HCT116 (cell line): ENCODE data around the gene GRK5. TPM values are rescaled to one million over a fixed set of nuclear protein-coding genes. Genes with fewer than 3 reads are reported as not detected.

Experiments
- ATAC-seq: fragments of 200-7000 bp; cut with Tn5 transposase; 2 replicates; pipeline ENCODE4 v1.9.1; 2020; ENCODE audit warnings: mild to moderate bottlenecking, moderate library complexity
- BruUV-seq: library from RNA; stranded (reverse); fragments of 400-500 nt; replicated peaks from 2 replicates; lab custom pipeline; 2021; lab: Mats Ljungman, UMichigan
- CTCF ChIA-PET: fragments of 300-600 bp; sonication (Branson Sonifier 250); formaldehyde crosslinking; loops from one replicate; lab custom pipeline; 2021; ENCODE audit warnings: antibody characterized with exemption; lab: Charles Lee
- POLR2A ChIA-PET: fragments of 300-600, 350-600 bp; sonication (Branson Sonifier 250); formaldehyde crosslinking; loops from one replicate; lab custom pipeline; 2021; ENCODE audit warnings: antibody characterized with exemption; lab: Charles Lee
- RAD21 ChIA-PET, 2 experiments: fragments of 300-600 bp; sonication (Branson Sonifier 250); formaldehyde crosslinking; loops; one replicate each; lab custom pipeline; 2023; ENCODE audit warnings: low total read pairs in 2 of 2; ENCODE audit not compliant: uncharacterized antibody in 2 of 2, unreplicated experiment in 2 of 2, low non-redundant PET in 1 of 2; lab: Charles Lee
- DNase-seq: peaks from one replicate; pipeline ENCODE4 v3.0.0-alpha.2; 2010; ENCODE audit warnings: low read depth, low spot score
- H2AFZ ChIP-seq: fragments of 200-600 bp; shearing (Covaris generic), sonication (generic); 2 replicates; pipeline ENCODE4 v1.6.1; 2017; ENCODE audit warnings: low read depth, mixed run types, mixed read lengths, antibody characterized with exemption, low read length; ENCODE audit not compliant: poor library complexity, severe bottlenecking
- H3K27ac ChIP-seq: 2 replicates; pipeline ENCODE4 v1.5.1; 2012; ENCODE audit warnings: low read depth, low read length
- H3K27me3 ChIP-seq: fragments of 200-600 bp; sonication (generic); 2 replicates; pipeline ENCODE4 v1.6.1; 2016; ENCODE audit warnings: mixed run types, low read length, mixed read lengths; ENCODE audit not compliant: insufficient read depth
- H3K36me3 ChIP-seq, 2 experiments: fragments of 200-500 bp in 1 of 2; fragments of 200-600 bp in 1 of 2; sonication (Bioruptor generic) in 1 of 2; sonication (generic) in 1 of 2; 2 replicates each; pipeline versions ENCODE4 v1.5.1 to v1.6.1; 2014 to 2016; ENCODE audit warnings: low read length in 2 of 2, inconsistent platforms in 1 of 2, mixed read lengths in 1 of 2, mixed run types in 1 of 2; ENCODE audit not compliant: insufficient read depth in 2 of 2, control insufficient read depth in 1 of 2
- H3K4me1 ChIP-seq, 2 experiments: fragments of 200-600 bp in 1 of 2; sonication (generic) in 1 of 2; 2 replicates each; pipeline versions ENCODE4 v1.5.1 to v1.6.1; 2012 to 2017; ENCODE audit warnings: low read length in 2 of 2, inconsistent platforms in 1 of 2, mild to moderate bottlenecking in 1 of 2, mixed read lengths in 1 of 2, mixed run types in 1 of 2, moderate library complexity in 1 of 2; ENCODE audit not compliant: insufficient read depth in 2 of 2, control insufficient read depth in 1 of 2
- H3K4me2 ChIP-seq: fragments of 200-600 bp; sonication (generic); 2 replicates; pipeline ENCODE4 v1.6.1; 2017; ENCODE audit warnings: mixed run types, low read length, mixed read lengths
- H3K4me3 ChIP-seq, 2 experiments: fragments of 200-600 bp in 1 of 2; sonication (generic) in 1 of 2; replicated peaks in 1 of 2; 2 replicates each; pipeline ENCODE4 v1.5.1; 2011 to 2016; ENCODE audit warnings: low read length in 2 of 2, control low read depth in 1 of 2, low read depth in 1 of 2, mild to moderate bottlenecking in 1 of 2, mixed read lengths in 1 of 2, mixed run types in 1 of 2
- H3K79me2 ChIP-seq: fragments of 200-600 bp; sonication (generic); 2 replicates; pipeline ENCODE4 v1.6.1; 2017; ENCODE audit warnings: mild to moderate bottlenecking, mixed run types, low read length, moderate library complexity, mixed read lengths; ENCODE audit not compliant: insufficient read depth
- H3K9ac ChIP-seq: fragments of 200-600 bp; sonication (generic); 2 replicates; pipeline ENCODE4 v1.6.1; 2016; ENCODE audit warnings: low read length, mixed read lengths
- H3K9me2 ChIP-seq: fragments of 200-600 bp; sonication (generic), shearing (Covaris generic); 2 replicates; pipeline ENCODE4 v1.6.1; 2017; ENCODE audit warnings: mixed run types, mild to moderate bottlenecking, moderate library complexity; ENCODE audit not compliant: insufficient read depth
- H3K9me3 ChIP-seq, 2 experiments: fragments of 200-500 bp in 1 of 2; fragments of 200-600 bp in 1 of 2; sonication (Bioruptor generic) in 1 of 2; sonication (generic) in 1 of 2; 2 replicates each; pipeline ENCODE4 v1.6.1; 2014 to 2017; ENCODE audit warnings: low read length in 2 of 2, mixed read lengths in 2 of 2, inconsistent platforms in 1 of 2, low read depth in 1 of 2, mild to moderate bottlenecking in 1 of 2, mixed run types in 1 of 2, moderate library complexity in 1 of 2; ENCODE audit not compliant: control insufficient read depth in 1 of 2, insufficient read depth in 1 of 2
- H4K20me1 ChIP-seq: fragments of 200-600 bp; sonication (generic), shearing (Covaris generic); 2 replicates; pipeline ENCODE4 v1.6.1; 2017; ENCODE audit warnings: mixed run types, mild to moderate bottlenecking, moderate library complexity; ENCODE audit not compliant: insufficient read depth
- ELF1 ChIP-seq: IDR thresholded peaks from 2 replicates; pipeline ENCODE4 v1.6.1; 2012; ENCODE audit warnings: low read depth, borderline replicate concordance
- POLR2A ChIP-seq: IDR thresholded peaks from 2 replicates; pipeline ENCODE4 v1.7.0; 2011; ENCODE audit warnings: borderline replicate concordance; ENCODE audit not compliant: insufficient read depth, insufficient read length; ENCODE audit errors: extremely low read depth
- POLR2AphosphoS5 ChIP-seq: IDR thresholded peaks from 2 replicates; pipeline ENCODE4 v1.6.1; 2011; ENCODE audit warnings: mild to moderate bottlenecking, low read depth, low read length, moderate library complexity
- ZFX ChIP-seq: fragments of 450-650 bp; IDR thresholded peaks from 2 replicates; pipeline ENCODE4 v1.6.1; 2017
- ZNF274 ChIP-seq: fragments of 200-500 bp; sonication (Bioruptor generic); IDR thresholded peaks from 2 replicates; pipeline ENCODE4 v1.6.1; 2014; ENCODE audit warnings: mild to moderate bottlenecking, low read depth, low read length, inconsistent platforms
- intact Hi-C: fragments of 100-400 bp; cut with micrococcal nuclease; formaldehyde crosslinking; loops from 2 replicates; pipeline ENCODE4 v1.10.0; 2022
- total RNA-seq: library from RNA; stranded (reverse); gene quantifications from one replicate; pipeline ENCODE4 v1.2.1, GENCODE V29; 2021; ENCODE audit not compliant: unreplicated experiment
- TF ChIP-seq, protein P1 (sequence below): IDR thresholded peaks from 2 replicates; pipeline ENCODE4 v1.6.1; 2012; ENCODE audit warnings: low read depth
- TF ChIP-seq, protein P2 (sequence below), 3 experiments: fragments of 200-600 bp in 1 of 3; sonication (generic) in 1 of 3; IDR thresholded peaks in 2 of 3; conservative IDR thresholded peaks in 1 of 3; 2 replicates each; pipeline ENCODE4 v1.5.1; 2012 to 2017; ENCODE audit warnings: low read depth in 2 of 3, low read length in 2 of 3, antibody characterized with exemption in 1 of 3, borderline replicate concordance in 1 of 3, control low read depth in 1 of 3, mild to moderate bottlenecking in 1 of 3, mixed read lengths in 1 of 3, mixed run types in 1 of 3, moderate library complexity in 1 of 3; ENCODE audit not compliant: insufficient read depth in 1 of 3

Gene GRK5
- total RNA-seq, 1 experiment from 2014 or later, result 7.3 TPM

DNA sequence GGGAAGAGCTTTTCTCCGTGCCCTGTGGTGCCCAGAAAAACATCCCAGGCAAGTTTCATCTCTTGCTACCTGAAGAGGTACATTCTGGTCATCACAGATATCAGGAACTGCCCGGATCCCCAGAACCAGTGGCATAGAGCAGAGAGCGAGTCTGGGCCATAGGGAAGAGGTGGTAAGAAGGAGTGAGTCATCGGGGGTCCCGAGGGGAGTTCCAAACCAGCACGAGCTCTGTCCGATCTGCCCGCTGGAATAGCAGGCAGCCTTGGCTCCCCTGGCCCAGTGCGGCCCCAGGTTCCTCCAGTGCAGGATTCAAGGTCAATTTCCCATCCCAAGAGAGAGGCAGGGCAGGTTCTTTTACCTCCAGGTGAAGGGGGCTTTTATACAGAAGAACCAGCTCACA, 210.5 kb downstream of the GRK5 start (continued):
- TF ChIP-seq, protein P1, sequence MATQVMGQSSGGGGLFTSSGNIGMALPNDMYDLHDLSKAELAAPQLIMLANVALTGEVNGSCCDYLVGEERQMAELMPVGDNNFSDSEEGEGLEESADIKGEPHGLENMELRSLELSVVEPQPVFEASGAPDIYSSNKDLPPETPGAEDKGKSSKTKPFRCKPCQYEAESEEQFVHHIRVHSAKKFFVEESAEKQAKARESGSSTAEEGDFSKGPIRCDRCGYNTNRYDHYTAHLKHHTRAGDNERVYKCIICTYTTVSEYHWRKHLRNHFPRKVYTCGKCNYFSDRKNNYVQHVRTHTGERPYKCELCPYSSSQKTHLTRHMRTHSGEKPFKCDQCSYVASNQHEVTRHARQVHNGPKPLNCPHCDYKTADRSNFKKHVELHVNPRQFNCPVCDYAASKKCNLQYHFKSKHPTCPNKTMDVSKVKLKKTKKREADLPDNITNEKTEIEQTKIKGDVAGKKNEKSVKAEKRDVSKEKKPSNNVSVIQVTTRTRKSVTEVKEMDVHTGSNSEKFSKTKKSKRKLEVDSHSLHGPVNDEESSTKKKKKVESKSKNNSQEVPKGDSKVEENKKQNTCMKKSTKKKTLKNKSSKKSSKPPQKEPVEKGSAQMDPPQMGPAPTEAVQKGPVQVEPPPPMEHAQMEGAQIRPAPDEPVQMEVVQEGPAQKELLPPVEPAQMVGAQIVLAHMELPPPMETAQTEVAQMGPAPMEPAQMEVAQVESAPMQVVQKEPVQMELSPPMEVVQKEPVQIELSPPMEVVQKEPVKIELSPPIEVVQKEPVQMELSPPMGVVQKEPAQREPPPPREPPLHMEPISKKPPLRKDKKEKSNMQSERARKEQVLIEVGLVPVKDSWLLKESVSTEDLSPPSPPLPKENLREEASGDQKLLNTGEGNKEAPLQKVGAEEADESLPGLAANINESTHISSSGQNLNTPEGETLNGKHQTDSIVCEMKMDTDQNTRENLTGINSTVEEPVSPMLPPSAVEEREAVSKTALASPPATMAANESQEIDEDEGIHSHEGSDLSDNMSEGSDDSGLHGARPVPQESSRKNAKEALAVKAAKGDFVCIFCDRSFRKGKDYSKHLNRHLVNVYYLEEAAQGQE, result no peak
- TF ChIP-seq POLR2AphosphoS5 (no peak), ZFX (no peak), ELF1 (no peak)
- TF ChIP-seq, protein P2, sequence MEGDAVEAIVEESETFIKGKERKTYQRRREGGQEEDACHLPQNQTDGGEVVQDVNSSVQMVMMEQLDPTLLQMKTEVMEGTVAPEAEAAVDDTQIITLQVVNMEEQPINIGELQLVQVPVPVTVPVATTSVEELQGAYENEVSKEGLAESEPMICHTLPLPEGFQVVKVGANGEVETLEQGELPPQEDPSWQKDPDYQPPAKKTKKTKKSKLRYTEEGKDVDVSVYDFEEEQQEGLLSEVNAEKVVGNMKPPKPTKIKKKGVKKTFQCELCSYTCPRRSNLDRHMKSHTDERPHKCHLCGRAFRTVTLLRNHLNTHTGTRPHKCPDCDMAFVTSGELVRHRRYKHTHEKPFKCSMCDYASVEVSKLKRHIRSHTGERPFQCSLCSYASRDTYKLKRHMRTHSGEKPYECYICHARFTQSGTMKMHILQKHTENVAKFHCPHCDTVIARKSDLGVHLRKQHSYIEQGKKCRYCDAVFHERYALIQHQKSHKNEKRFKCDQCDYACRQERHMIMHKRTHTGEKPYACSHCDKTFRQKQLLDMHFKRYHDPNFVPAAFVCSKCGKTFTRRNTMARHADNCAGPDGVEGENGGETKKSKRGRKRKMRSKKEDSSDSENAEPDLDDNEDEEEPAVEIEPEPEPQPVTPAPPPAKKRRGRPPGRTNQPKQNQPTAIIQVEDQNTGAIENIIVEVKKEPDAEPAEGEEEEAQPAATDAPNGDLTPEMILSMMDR (IDR thresholded peaks at IDR 0.05 in 2 of 3, conservative IDR thresholded peaks at IDR 0.05 in 1 of 3; ENCODE audit: borderline replicate concordance in 1 of 3, insufficient read depth in 1 of 3, low read depth in 2 of 3, low read length in 2 of 3), result no peak

DNA sequence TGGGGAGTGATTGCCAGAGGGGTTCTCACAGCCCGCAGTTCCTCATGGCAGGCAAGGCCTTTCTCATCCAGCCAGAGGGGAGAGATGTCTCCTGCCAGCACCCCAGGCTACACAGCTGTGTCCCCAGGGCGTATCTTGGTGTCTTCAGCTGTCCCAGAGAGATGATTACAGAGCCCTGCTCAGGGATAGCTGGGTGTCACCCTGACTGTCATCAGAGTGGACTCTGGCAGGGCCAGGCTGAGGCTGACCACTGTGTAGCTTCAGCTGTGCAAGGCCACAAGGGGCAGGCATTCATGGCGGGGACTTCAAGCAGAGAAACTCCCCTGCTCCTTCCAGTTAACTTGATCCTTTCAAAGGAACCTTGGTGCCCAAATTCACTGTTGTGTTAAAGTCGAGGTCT, 211.0 kb downstream of the GRK5 start:
- intact Hi-C loops, result no loop called here
- Histone ChIP-seq H3K9ac (no peak overlapping the region), H3K27me3 (no peaks in the 10 kb centered on the region), H3K27ac (no peak overlapping the region), H3K4me2 (no peak overlapping the region), H3K36me3 (no peaks in the 10 kb centered on the region), H3K9me2 (no peaks in the 10 kb centered on the region), H3K9me3 (no peaks in the 10 kb centered on the region), H2AFZ (no peak overlapping the region), H3K4me3 (no peak overlapping the region), H3K4me1 (peaks cover 0 to 6% of the 10 kb centered on the region in 2 experiments; a peak in 1 of 4 replicates), H4K20me1 (no peaks in the 10 kb centered on the region), H3K79me2 (no peaks in the 10 kb centered on the region)
- CTCF ChIA-PET, result interaction anchor here (0.6 to 7.0 kb wide), 7 partner anchors 27 to 316 kb away, joined by 3 to 56 read pairs (median 3); partner anchors contain the start of gene GRK5
- RAD21 ChIA-PET, result interaction anchor here in 1 of 2 experiments (1.3 kb wide), 1 partner anchor 219 kb away, joined by 6 read pairs; no protein-coding TSS in a partner anchor
- ATAC-seq, result no peak
- BruUV-seq, result no TSS peak
- TF ChIP-seq POLR2A (no peak), ELF1 (no peak), ZNF274 (no peak)
- no peak for DNase-seq
- POLR2A ChIA-PET, result no interaction called here
